Measurements from ENCODE around the gene ANKRD39. TPM values are rescaled to one million over a fixed set of nuclear protein-coding genes. Genes with fewer than 3 reads are reported as not detected.

The ANKRD39 gene
- total and polyA plus RNA-seq, 9 of the 15 experiments (the other 6 are each of a cell fraction or from before 2014, with no cell fraction given), result 8.2 to 33.1 (median 23.8) TPM

DNA sequence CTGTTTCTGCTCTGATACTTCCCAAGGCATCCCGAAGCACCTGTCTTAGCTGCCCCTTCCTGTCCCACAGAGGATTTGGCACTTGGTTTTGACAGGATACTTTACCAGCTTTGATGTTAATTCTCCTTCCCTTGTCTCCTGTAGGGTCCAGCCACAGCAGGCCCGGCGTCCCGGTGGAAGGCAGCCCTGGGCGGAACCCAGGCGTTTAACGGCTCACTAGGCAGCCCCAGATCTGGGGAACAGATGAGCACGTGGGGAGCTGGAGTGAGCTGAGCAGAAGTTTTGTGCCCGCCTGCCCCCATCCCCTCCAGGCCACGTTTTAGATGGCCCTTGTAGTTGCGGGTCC, 25.4 kb downstream of the ANKRD39 start:
- WGBS (ENCODE audit: insufficient coverage, low coverage, missing lambda C conversion rate), result 85% methylated on average over 10 of the region's 11 CpGs
- CTCF ChIA-PET (ENCODE audit: low intra/inter-chr PET ratio), result no interaction called here
- no peak for ATAC-seq
- Histone ChIP-seq H3K9ac (ENCODE audit: insufficient read depth in 1 of 2, low read depth in 2 of 2, low read length in 2 of 2) (peak overlapping the region in 1 of 2 experiments; percentile 79; a peak in 2 of 4 replicates), H3K9me1 (ENCODE audit: control insufficient read depth, insufficient read depth, low read length) (no peaks in the 10 kb centered on the region), H3K79me2 (ENCODE audit: control insufficient read depth, insufficient read depth, low read length) (no peaks in the 10 kb centered on the region), H3K4me1 (replicated peaks in 1 of 2; ENCODE audit: control insufficient read depth in 2 of 2, insufficient read depth in 2 of 2, low read length in 2 of 2) (peaks cover 9 to 11% of the 10 kb centered on the region in 2 experiments; a peak in 3 of 5 replicates), H4K20me1 (replicated peaks; ENCODE audit: control insufficient read depth, insufficient read depth, low read length) (0 out of 2 replicates have a peak, but pooled peaks cover 7% of the 10 kb centered on the region), H3K4me2 (ENCODE audit: insufficient read depth, low read length) (no peak overlapping the region), H3K27me3 (ENCODE audit: control insufficient read depth in 2 of 2, insufficient read depth in 2 of 2, low read length in 2 of 2) (no peaks in the 10 kb centered on the region), H3K36me3 (ENCODE audit: control insufficient read depth, insufficient read depth, low read length) (peaks cover 75% of the 10 kb centered on the region), H2AFZ (ENCODE audit: low read depth, low read length) (no peak overlapping the region), H3K9me3 (replicated peaks; ENCODE audit: control insufficient read depth, insufficient read depth, low read depth, low read length) (no peaks in the 10 kb centered on the region), H3K4me3 (no peak overlapping the region), H3K27ac (ENCODE audit: extremely low read depth, low read depth, low read length) (no peak overlapping the region)
- POLR2A ChIA-PET, result interaction anchor here (0.6 to 1.3 kb wide), 6 partner anchors 8 to 205 kb away, joined by 3 to 4 read pairs (median 3); partner anchors contain the start of genes ANKRD23 and ANKRD39
- DNase-seq (ENCODE audit: extremely low read depth in 1 of 4, low spot score in 3 of 4), result no peak
- intact Hi-C loops (cut with micrococcal nuclease) (no loop called here), in situ Hi-C loops (cut with MboI) (no loop called here)
- TF ChIP-seq STAG1 (CRISPR knock-in tag; IDR thresholded peaks at IDR 0.05; ENCODE audit: borderline replicate concordance) (no peak), YY1 (IDR thresholded peaks at IDR 0.05; ENCODE audit: borderline replicate concordance in 1 of 3, control insufficient read depth in 1 of 3, extremely low read depth in 1 of 3, insufficient read depth in 3 of 3, insufficient read length in 1 of 3, insufficient replicate concordance in 2 of 3, low read depth in 1 of 3, low read length in 2 of 3) (no peak), ZNF311 (CRISPR knock-in tag; IDR thresholded peaks at IDR 0.05) (no peak), POLR2G (IDR thresholded peaks at IDR 0.05; ENCODE audit: low read depth, low read length) (peak; percentile 44; the same call in 1 of the 2 replicates), ZNF224 (CRISPR knock-in tag; IDR thresholded peaks at IDR 0.05) (no peak), RBM22 (IDR thresholded peaks at IDR 0.05; ENCODE audit: low read depth, low read length, poor library complexity, severe bottlenecking) (peak; percentile 22)
- TF ChIP-seq, protein P1, sequence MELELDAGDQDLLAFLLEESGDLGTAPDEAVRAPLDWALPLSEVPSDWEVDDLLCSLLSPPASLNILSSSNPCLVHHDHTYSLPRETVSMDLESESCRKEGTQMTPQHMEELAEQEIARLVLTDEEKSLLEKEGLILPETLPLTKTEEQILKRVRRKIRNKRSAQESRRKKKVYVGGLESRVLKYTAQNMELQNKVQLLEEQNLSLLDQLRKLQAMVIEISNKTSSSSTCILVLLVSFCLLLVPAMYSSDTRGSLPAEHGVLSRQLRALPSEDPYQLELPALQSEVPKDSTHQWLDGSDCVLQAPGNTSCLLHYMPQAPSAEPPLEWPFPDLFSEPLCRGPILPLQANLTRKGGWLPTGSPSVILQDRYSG (tag; conservative IDR thresholded peaks at IDR 0.05; ENCODE audit: low read depth), result no peak
- no TSS peak for BruUV-seq (replicated peaks)
- FAIRE-seq, result no peak

Data from K562 (cell line).